Measurements from ENCODE around the gene CBLB. TPM values are rescaled to one million over a fixed set of nuclear protein-coding genes. Genes with fewer than 3 reads are reported as not detected.

The CBLB gene
- total and polyA plus RNA-seq, 2 experiments from 2014 or later, result 36.6 to 41.9 TPM

- H3K4me3 ChIP-seq, result peak overlapping the region; percentile 57
- H3K27ac ChIP-seq, result peak overlapping the region; percentile 94
These were observed 78.3 kb downstream of the CBLB start for GRCh38 chr3:105790534-105790933.

GRCh38 chr3:105788593-105788992 lies 80.2 kb downstream of the CBLB start:
- Histone ChIP-seq H3K36me3 (ENCODE audit: low read depth) (0 out of 2 replicates have a peak, but pooled peaks cover 10% of the 10 kb centered on the region), H4K20me1 (ENCODE audit: insufficient read depth) (no peaks in the 10 kb centered on the region), H3K27ac (peak overlapping the region; percentile 94), H3K79me2 (ENCODE audit: insufficient read depth) (peaks cover 96% of the 10 kb centered on the region), H3K4me2 (ENCODE audit: unreplicated experiment) (no peak overlapping the region), H3F3A (ENCODE audit: insufficient read depth) (peaks cover 71% of the 10 kb centered on the region), H3K27me3 (replicated peaks; ENCODE audit: insufficient read depth) (no peaks in the 10 kb centered on the region), H3K4me1 (ENCODE audit: insufficient read depth) (peaks cover 59% of the 10 kb centered on the region), H3K9me2 (ENCODE audit: insufficient read depth) (no peaks in the 10 kb centered on the region), H3K9me3 (ENCODE audit: low read depth) (no peaks in the 10 kb centered on the region), H3K4me3 (no peak overlapping the region), H3K9ac (no peak overlapping the region), H2AFZ (no peak overlapping the region)
- in situ Hi-C loops (cut with MboI), result no loop called here
- no peak for DNase-seq
- 87 to 90% methylated on average over 3 of the region's 3 CpGs for WGBS, 2 experiments (ENCODE audit: low coverage in 1 of 2, low lambda C conversion rate in 2 of 2, missing lambda C conversion rate in 2 of 2)
- TF ChIP-seq EZH2phosphoT487 (IDR thresholded peaks at IDR 0.05; ENCODE audit: insufficient read depth, low read depth) (no peak), EZH2 (IDR thresholded peaks at IDR 0.05; ENCODE audit: insufficient read depth, poor library complexity, severe bottlenecking) (no peak)

More at GRCh38 chr3:105790534-105790933, 78.3 kb downstream of the CBLB start:
- H4K20me1 ChIP-seq (ENCODE audit: insufficient read depth), result no peaks in the 10 kb centered on the region
- WGBS, 2 experiments (ENCODE audit: low coverage in 1 of 2, low lambda C conversion rate in 2 of 2, missing lambda C conversion rate in 2 of 2), result 30 to 32% methylated on average over 2 of the region's 2 CpGs
- H2AFZ ChIP-seq, result no peak overlapping the region
- no peaks in the 10 kb centered on the region for H3K9me2 ChIP-seq (ENCODE audit: insufficient read depth)
- in situ Hi-C loops (cut with MboI), result no loop called here
- 0 out of 2 replicates have a peak, but pooled peaks cover 10% of the 10 kb centered on the region for H3K36me3 ChIP-seq (ENCODE audit: low read depth)
- peak; percentile 34 for DNase-seq
- H3K4me1 ChIP-seq (ENCODE audit: insufficient read depth), result peaks cover 52% of the 10 kb centered on the region
- TF ChIP-seq EZH2 (IDR thresholded peaks at IDR 0.05; ENCODE audit: insufficient read depth, poor library complexity, severe bottlenecking), result no peak
- no peak for TF ChIP-seq EZH2phosphoT487 (IDR thresholded peaks at IDR 0.05; ENCODE audit: insufficient read depth, low read depth)
- no peaks in the 10 kb centered on the region for H3K9me3 ChIP-seq (ENCODE audit: low read depth)
- no peaks in the 10 kb centered on the region for H3K27me3 ChIP-seq (replicated peaks; ENCODE audit: insufficient read depth)
- peak overlapping the region; percentile 86 for H3K4me2 ChIP-seq (ENCODE audit: unreplicated experiment)
- peak overlapping the region; percentile 69 for H3K9ac ChIP-seq
- peaks cover 96% of the 10 kb centered on the region for H3K79me2 ChIP-seq (ENCODE audit: insufficient read depth)
- H3F3A ChIP-seq (ENCODE audit: insufficient read depth), result peaks cover 72% of the 10 kb centered on the region

DNA sequence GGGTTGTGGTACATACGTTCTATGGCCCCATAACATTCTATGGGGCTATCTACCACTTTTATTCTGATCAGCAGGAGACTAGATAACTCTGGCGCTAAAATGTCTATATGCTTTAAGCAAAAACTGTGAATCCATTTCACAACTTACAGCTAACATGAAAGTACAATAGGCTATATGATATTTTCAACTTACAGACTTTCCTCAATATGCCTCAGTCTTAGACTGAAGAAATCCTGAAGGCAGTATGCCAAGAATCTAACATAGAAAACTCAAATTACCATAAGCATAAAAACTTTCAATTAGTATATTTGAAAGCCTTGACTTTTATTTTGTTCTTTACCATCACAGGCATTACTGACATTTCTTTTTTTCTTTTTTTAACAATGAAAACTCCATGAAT lies 81.4 kb downstream of the CBLB start:
- Histone ChIP-seq H3K9ac (no peak overlapping the region), H3K79me2 (ENCODE audit: insufficient read depth) (peaks cover 96% of the 10 kb centered on the region), H3F3A (ENCODE audit: insufficient read depth) (peaks cover 60% of the 10 kb centered on the region), H2AFZ (no peak overlapping the region), H3K36me3 (ENCODE audit: low read depth) (0 out of 2 replicates have a peak, but pooled peaks cover 10% of the 10 kb centered on the region), H3K4me3 (no peak overlapping the region), H3K4me2 (ENCODE audit: unreplicated experiment) (no peak overlapping the region), H3K27ac (peak overlapping the region; percentile 21; the same call in 1 of the 2 replicates), H3K27me3 (replicated peaks; ENCODE audit: insufficient read depth) (no peaks in the 10 kb centered on the region), H3K4me1 (ENCODE audit: insufficient read depth) (peaks cover 47% of the 10 kb centered on the region), H3K9me2 (ENCODE audit: insufficient read depth) (no peaks in the 10 kb centered on the region), H3K9me3 (ENCODE audit: low read depth) (no peaks in the 10 kb centered on the region), H4K20me1 (ENCODE audit: insufficient read depth) (no peaks in the 10 kb centered on the region)
- TF ChIP-seq EZH2phosphoT487 (IDR thresholded peaks at IDR 0.05; ENCODE audit: insufficient read depth, low read depth), result no peak
- no peak for TF ChIP-seq EZH2 (IDR thresholded peaks at IDR 0.05; ENCODE audit: insufficient read depth, poor library complexity, severe bottlenecking)
- no peak for DNase-seq
- WGBS, 2 experiments (ENCODE audit: low coverage in 1 of 2, low lambda C conversion rate in 2 of 2, missing lambda C conversion rate in 2 of 2), result 97 to 100% methylated on average over 2 of the region's 2 CpGs
- in situ Hi-C loops (cut with MboI), result no loop called here

GRCh38 chr3:105786990-105787389 lies 81.8 kb downstream of the CBLB start:
- peaks cover 49% of the 10 kb centered on the region for H3K4me1 ChIP-seq (ENCODE audit: insufficient read depth)
- H3K79me2 ChIP-seq (ENCODE audit: insufficient read depth), result peaks cover 100% of the 10 kb centered on the region
- H3F3A ChIP-seq (ENCODE audit: insufficient read depth), result peaks cover 59% of the 10 kb centered on the region
- H3K9me2 ChIP-seq (ENCODE audit: insufficient read depth), result no peaks in the 10 kb centered on the region
- no peak overlapping the region for H3K9ac ChIP-seq
- 100% methylated on average over 1 of the region's 1 CpG for WGBS, 2 experiments (ENCODE audit: low coverage in 1 of 2, low lambda C conversion rate in 2 of 2, missing lambda C conversion rate in 2 of 2)
- TF ChIP-seq EZH2 (IDR thresholded peaks at IDR 0.05; ENCODE audit: insufficient read depth, poor library complexity, severe bottlenecking), result no peak
- TF ChIP-seq EZH2phosphoT487 (IDR thresholded peaks at IDR 0.05; ENCODE audit: insufficient read depth, low read depth), result no peak
- H3K36me3 ChIP-seq (ENCODE audit: low read depth), result 0 out of 2 replicates have a peak, but pooled peaks cover 10% of the 10 kb centered on the region
- H3K27me3 ChIP-seq (replicated peaks; ENCODE audit: insufficient read depth), result no peaks in the 10 kb centered on the region
- no peak overlapping the region for H3K4me2 ChIP-seq (ENCODE audit: unreplicated experiment)
- no peaks in the 10 kb centered on the region for H3K9me3 ChIP-seq (ENCODE audit: low read depth)
- H4K20me1 ChIP-seq (ENCODE audit: insufficient read depth), result no peaks in the 10 kb centered on the region
- H3K4me3 ChIP-seq, result no peak overlapping the region
- in situ Hi-C loops (cut with MboI), result no loop called here
- H3K27ac ChIP-seq, result peak overlapping the region; percentile 21; the same call in 1 of the 2 replicates
- no peak for DNase-seq
- H2AFZ ChIP-seq, result no peak overlapping the region
